GM12892 (cell line): ENCODE data around the gene AOPEP.

Source experiments
- DNase-seq: peaks from one replicate; pipeline ENCODE4 v3.0.0; 2011; ENCODE audit not compliant: insufficient read length
- FAIRE-seq: peaks from 2 replicates; lab custom pipeline; 2011; peaks lifted over from hg19 to GRCh38; lab: Jason Lieb, UNC
- POLR2A ChIP-seq: IDR thresholded peaks from 2 replicates; pipeline ENCODE4 v1.6.1; 2011; ENCODE audit warnings: low read depth, low read length, control low read depth
- POLR2AphosphoS5 ChIP-seq: IDR thresholded peaks from 2 replicates; pipeline ENCODE4 v1.6.1; 2011; ENCODE audit warnings: low read depth, low read length, control low read depth
- TAF1 ChIP-seq: IDR thresholded peaks from 2 replicates; pipeline ENCODE4 v1.6.1; 2011; ENCODE audit warnings: low read depth, mild to moderate bottlenecking, control low read depth, low read length, borderline replicate concordance

Gene AOPEP

GRCh38 chr9:94980947-94981722 lies 254.6 kb downstream of the AOPEP start:
- TF ChIP-seq POLR2A (no peak), TAF1 (no peak), POLR2AphosphoS5 (no peak)
- FAIRE-seq: no peak
- no peak for DNase-seq

- TF ChIP-seq POLR2A: no peak
- TF ChIP-seq TAF1: no peak
- TF ChIP-seq POLR2AphosphoS5: no peak
- no peak for FAIRE-seq
These were observed 255.2 kb downstream of the AOPEP start for GRCh38 chr9:94981723-94982090.

DNA sequence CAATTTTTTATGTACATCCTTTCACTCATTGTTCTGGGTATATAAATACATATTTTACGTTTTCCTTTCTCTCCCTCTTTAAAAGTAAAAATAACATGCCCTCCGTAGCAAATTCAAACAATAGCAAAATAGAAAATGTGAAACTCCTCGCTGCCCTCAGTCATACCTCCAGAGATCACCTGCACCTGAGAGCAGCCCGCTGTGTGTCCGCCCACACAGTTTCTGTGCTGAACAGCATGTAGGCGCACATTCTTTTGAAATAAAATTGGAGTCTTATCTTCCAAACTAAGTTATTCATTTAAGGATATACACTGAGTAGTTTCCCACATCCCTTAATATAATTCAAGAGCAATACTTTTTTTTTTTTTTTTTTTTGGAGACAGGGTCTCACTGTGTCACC lies 255.7 kb downstream of the AOPEP start:
- FAIRE-seq (no peak), DNase-seq (no peak)
- TF ChIP-seq TAF1 (no peak), POLR2A (no peak)

More at GRCh38 chr9:94981723-94982090, 255.2 kb downstream of the AOPEP start:
- no peak for DNase-seq

DNA sequence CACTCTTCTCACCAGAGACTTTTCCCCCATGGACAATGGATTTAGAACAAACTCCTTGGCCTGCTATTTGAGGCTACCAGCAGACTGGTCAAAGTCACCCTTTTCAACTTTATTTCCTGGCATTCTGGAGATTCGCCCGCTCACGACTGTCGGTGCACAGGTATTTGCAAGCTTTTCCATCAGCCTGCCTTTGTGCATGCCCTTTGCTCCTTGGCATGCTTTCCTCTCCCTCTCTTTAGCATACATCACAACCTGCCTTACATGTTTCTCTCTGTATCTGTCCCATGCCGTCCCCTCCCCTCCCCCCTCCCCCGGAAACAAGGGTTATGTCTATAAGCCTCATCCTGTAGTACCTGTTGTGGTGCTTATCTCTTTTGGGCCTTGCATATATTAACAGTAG lies 257.1 kb downstream of the AOPEP start:
- no peak for DNase-seq
- TF ChIP-seq POLR2AphosphoS5 (no peak), TAF1 (no peak), POLR2A (no peak)
- no peak for FAIRE-seq

- FAIRE-seq: no peak
- no peak for TF ChIP-seq POLR2A
- TF ChIP-seq POLR2AphosphoS5: no peak
- TF ChIP-seq TAF1: no peak
- no peak for DNase-seq
These were observed 258.5 kb downstream of the AOPEP start for GRCh38 chr9:94984891-94985476.

DNA sequence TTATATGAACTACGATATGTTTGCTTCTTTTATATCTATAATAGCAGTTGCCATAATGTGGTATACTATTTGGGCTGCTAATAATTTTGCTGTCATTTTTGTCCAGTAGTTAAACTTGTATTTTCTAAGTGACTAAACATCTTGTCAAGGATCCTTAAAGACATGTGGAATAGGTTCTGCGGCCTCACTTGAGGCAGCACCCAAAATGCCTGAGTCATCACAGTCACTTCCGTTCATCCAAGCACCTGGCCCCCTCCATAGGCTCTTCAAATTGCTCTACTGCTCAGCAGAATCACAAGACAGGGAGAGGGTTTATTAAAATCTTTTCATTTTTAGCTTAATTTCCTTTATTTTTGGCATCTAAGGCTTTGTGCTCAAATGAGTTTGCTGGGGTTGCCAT lies 259.1 kb downstream of the AOPEP start:
- TF ChIP-seq TAF1: no peak
- no peak for TF ChIP-seq POLR2A
- TF ChIP-seq POLR2AphosphoS5: no peak
- DNase-seq (no peak), FAIRE-seq (no peak)

GRCh38 chr9:94987731-94988130 lies 261.2 kb downstream of the AOPEP start:
- FAIRE-seq (no peak), DNase-seq (no peak)
- TF ChIP-seq POLR2A: no peak
- no peak for TF ChIP-seq POLR2AphosphoS5
- no peak for TF ChIP-seq TAF1

- TF ChIP-seq POLR2A (no peak), TAF1 (no peak), POLR2AphosphoS5 (no peak)
- DNase-seq: no peak
- no peak for FAIRE-seq
These were observed 264.5 kb downstream of the AOPEP start for GRCh38 chr9:94990897-94991561.

GRCh38 chr9:94991961-94992907 lies 265.7 kb downstream of the AOPEP start:
- no peak for FAIRE-seq
- no peak for DNase-seq
- TF ChIP-seq POLR2AphosphoS5 (no peak), POLR2A (no peak), TAF1 (no peak)

DNA sequence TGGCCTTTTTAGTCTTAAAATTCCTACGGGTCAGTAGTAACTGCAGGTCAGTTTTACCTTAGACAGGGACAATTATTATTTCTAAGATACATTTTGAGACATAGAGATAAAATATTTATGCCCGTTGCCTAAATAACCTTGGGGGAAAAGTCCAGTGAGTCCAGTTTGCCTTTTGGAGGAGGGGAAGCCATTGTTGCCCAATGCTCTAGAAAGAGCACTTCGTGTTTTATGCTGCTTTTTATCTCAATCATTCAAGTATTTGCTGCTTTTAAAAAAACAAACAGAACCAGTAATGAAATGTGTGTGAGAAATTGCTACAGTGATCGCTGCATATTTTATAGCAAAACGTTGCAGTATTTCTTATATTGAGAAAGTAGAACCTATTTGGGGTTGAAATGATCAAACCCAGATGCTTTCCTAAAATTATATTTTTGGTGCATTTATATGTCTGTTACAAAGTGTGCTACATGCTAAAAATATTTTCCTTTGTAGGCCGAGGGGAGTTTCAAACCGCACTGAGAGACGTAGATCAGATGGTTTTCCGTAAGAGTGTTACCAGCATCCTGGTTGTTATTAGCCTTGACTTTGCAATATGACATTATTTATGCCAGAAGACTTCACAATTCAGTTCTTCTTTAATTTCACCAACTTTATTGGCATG lies 266.8 kb downstream of the AOPEP start:
- TF ChIP-seq POLR2A (no peak), POLR2AphosphoS5 (no peak), TAF1 (no peak)
- FAIRE-seq (no peak), DNase-seq (no peak)

DNA sequence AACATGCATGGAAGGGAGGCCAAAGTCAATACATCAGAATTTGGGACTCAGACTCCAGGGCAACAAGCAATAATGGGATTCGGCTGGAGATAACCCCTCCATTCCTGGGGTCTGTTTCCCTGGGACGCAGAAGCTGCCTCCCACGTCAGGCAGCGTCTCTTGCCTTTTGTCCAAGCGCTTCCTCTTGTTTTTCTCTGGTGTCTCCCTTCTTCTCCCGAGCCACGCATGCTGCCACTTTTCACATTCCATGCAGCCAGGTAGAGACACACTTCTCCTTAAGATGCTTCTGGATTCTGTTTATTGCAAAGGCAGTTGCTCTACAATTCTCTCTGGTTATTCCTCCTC lies 267.3 kb downstream of the AOPEP start:
- no peak for DNase-seq
- no peak for FAIRE-seq
- no peak for TF ChIP-seq TAF1
- TF ChIP-seq POLR2A: no peak
- TF ChIP-seq POLR2AphosphoS5: no peak
